B cell (primary cell): ENCODE measurements around the gene HBS1L. TPM values are rescaled to one million over a fixed set of nuclear protein-coding genes. Genes with fewer than 3 reads are reported as not detected.

Experiments
- ATAC-seq: fragments of 200-7000 bp; cut with Tn5 transposase; one replicate; pipeline ENCODE4 v1.10.0; 2021; ENCODE audit warnings: low read depth, mild to moderate bottlenecking, moderate number of reproducible peaks, moderate library complexity
- CTCF ChIA-PET: fragments of 350-600 bp; sonication (Branson Sonifier 250); formaldehyde crosslinking; loops from one replicate; lab custom pipeline; 2021; ENCODE audit warnings: antibody characterized with exemption, inconsistent platforms; lab: Charles Lee
- POLR2A ChIA-PET: fragments of 350-600 bp; sonication (Branson Sonifier 250); formaldehyde crosslinking; loops from one replicate; lab custom pipeline; 2021; ENCODE audit warnings: antibody characterized with exemption; lab: Charles Lee
- DNase-seq: peaks from one replicate; pipeline ENCODE4 v3.0.0; 2013
- H2AFZ ChIP-seq: 2 replicates; pipeline ENCODE4 v1.6.1; 2012; ENCODE audit warnings: mild to moderate bottlenecking, low read depth, low read length; ENCODE audit not compliant: insufficient read depth, poor library complexity, severe bottlenecking
- H3K27ac ChIP-seq, 2 donors: 1 replicate in 1 of 2; 2 replicates in 1 of 2; pipeline ENCODE4 v1.5.1; 2012 to 2013; ENCODE audit warnings: low read length in 2 of 2, mild to moderate bottlenecking in 2 of 2, moderate library complexity in 1 of 2
- H3K27me3 ChIP-seq, 4 experiments: fragments of 200-600 bp in 1 of 4; sonication (generic) in 1 of 4; replicated peaks in 1 of 4; 1 replicate in 2 of 4; 2 replicates in 2 of 4; pipeline versions ENCODE4 v1.6.1 to v1.7.0; 2013 to 2016; ENCODE audit warnings: low read length in 3 of 4, mild to moderate bottlenecking in 2 of 4, mixed read lengths in 1 of 4, moderate library complexity in 1 of 4; ENCODE audit not compliant: insufficient read depth in 4 of 4, control insufficient read depth in 3 of 4; ENCODE audit errors: control extremely low read depth in 1 of 4
- H3K36me3 ChIP-seq, 2 experiments: replicated peaks in 1 of 2; 1 replicate in 1 of 2; 2 replicates in 1 of 2; pipeline versions ENCODE4 v1.6.1 to v1.7.1; 2013; ENCODE audit warnings: low read length in 1 of 2; ENCODE audit not compliant: insufficient read depth in 2 of 2, control insufficient read depth in 1 of 2; ENCODE audit errors: control extremely low read depth in 1 of 2, extremely low read depth in 1 of 2
- H3K4me1 ChIP-seq, 2 donors: fragments of 200-600 bp in 1 of 2; sonication (generic) in 1 of 2; 1 replicate in 1 of 2; 2 replicates in 1 of 2; pipeline versions ENCODE4 v1.5.1 to v1.6.1; 2013 to 2017; ENCODE audit warnings: low read length in 2 of 2; ENCODE audit not compliant: control insufficient read depth in 2 of 2, insufficient read depth in 2 of 2
- H3K4me2 ChIP-seq: replicated peaks from 2 replicates; pipeline ENCODE3; 2012; ENCODE audit warnings: mild to moderate bottlenecking, low read depth, low read length; ENCODE audit not compliant: poor library complexity, severe bottlenecking
- H3K4me3 ChIP-seq, 5 experiments: fragments of 200-600 bp in 1 of 5; sonication (generic) in 1 of 5; 1 replicate in 3 of 5; 2 replicates in 2 of 5; pipeline versions ENCODE4 v1.5.1 to v1.7.0; 2011 to 2016; ENCODE audit warnings: low read length in 4 of 5, mild to moderate bottlenecking in 4 of 5, low read depth in 2 of 5, control low read depth in 1 of 5, moderate library complexity in 1 of 5; ENCODE audit not compliant: insufficient read depth in 1 of 5; ENCODE audit errors: control extremely low read depth in 1 of 5, extremely low read depth in 1 of 5
- H3K79me2 ChIP-seq: fragments of 200-600 bp; sonication (generic); one replicate; pipeline ENCODE4 v1.6.0; 2016; ENCODE audit warnings: low read length; ENCODE audit not compliant: control insufficient read depth, insufficient read depth
- H3K9ac ChIP-seq: fragments of 200-600 bp; sonication (generic); 2 replicates; pipeline ENCODE4 v1.6.1; 2017; ENCODE audit warnings: mild to moderate bottlenecking, low read length, moderate library complexity
- H3K9me3 ChIP-seq, 3 donors: one replicate each; pipeline versions ENCODE4 v1.6.1 to v1.7.1; 2013; ENCODE audit warnings: low read length in 2 of 3; ENCODE audit not compliant: control insufficient read depth in 2 of 3, insufficient read depth in 1 of 3; ENCODE audit errors: control extremely low read depth in 1 of 3
- H4K20me1 ChIP-seq: 2 replicates; pipeline ENCODE4 v1.6.0; 2012; ENCODE audit warnings: mild to moderate bottlenecking, low read length; ENCODE audit not compliant: insufficient read depth, control insufficient read depth, poor library complexity, severe bottlenecking
- H3K27ac Mint-ChIP-seq: one replicate; pipeline ENCODE4 v1.8.0; 2021; ENCODE audit warnings: mixed read lengths
- H3K27me3 Mint-ChIP-seq: one replicate; pipeline ENCODE4 v1.8.0; 2021; ENCODE audit warnings: mixed read lengths
- H3K4me1 Mint-ChIP-seq: one replicate; pipeline ENCODE4 v1.8.0; 2021; ENCODE audit warnings: mixed read lengths
- H3K4me3 Mint-ChIP-seq: one replicate; pipeline ENCODE4 v1.8.0; 2021; ENCODE audit warnings: mixed read lengths
- H3K9me3 Mint-ChIP-seq: one replicate; pipeline ENCODE4 v1.8.0; 2022; ENCODE audit warnings: mixed read lengths; ENCODE audit not compliant: insufficient read depth
- CTCF ChIP-seq: fragments of 200-600 bp; IDR thresholded peaks from one replicate; pipeline ENCODE4 v1.8.0; 2022; ENCODE audit warnings: antibody characterized with exemption, mild to moderate bottlenecking
- EZH2 ChIP-seq: IDR thresholded peaks from 2 replicates; pipeline ENCODE4 v1.6.1; 2012; ENCODE audit warnings: borderline replicate concordance, low read depth, mild to moderate bottlenecking, moderate library complexity, low read length; ENCODE audit not compliant: insufficient read depth, poor library complexity, severe bottlenecking
- WGBS: methylation state at CpG from one replicate; pipeline ENCODE4 v1.1.5; 2013; ENCODE audit warnings: missing lambda C conversion rate; ENCODE audit not compliant: insufficient coverage; 5-methylcytosine and 5-hydroxymethylcytosine counted together
- intact Hi-C: fragments of 100-400 bp; cut with micrococcal nuclease; formaldehyde crosslinking; loops from one replicate; pipeline ENCODE4 v1.10.0; 2022
- polyA plus RNA-seq: library from polyadenylated mRNA; depleted of rRNA; stranded (reverse); fragments of >200 nt; gene quantifications from 2 replicates; pipeline ENCODE4 v1.2.3, GENCODE V29; 2012
- total RNA-seq, 2 donors: library from RNA; stranded (reverse); fragments of 120-200 nt in 1 of 2; gene quantifications; 1 replicate in 1 of 2; 2 replicates in 1 of 2; pipeline versions ENCODE4 v1.2.3 to v1.2.4, GENCODE V29; 2013 to 2022

Gene HBS1L
- total and polyA plus RNA-seq, 2 donors (not counting 1 experiment from before 2014, with no cell fraction given) = 10.3 to 58.2 TPM

GRCh38 chr6:134943522-134944111 lies 111.0 kb downstream of the HBS1L start:
- Histone ChIP-seq H3K27me3 (no peaks in the 10 kb centered on the region), H3K9ac (no peak overlapping the region), H3K27ac (no peak overlapping the region), H4K20me1 (no peaks in the 10 kb centered on the region), H3K9me3 (peaks cover 0 to 3% (median 0%) of the 10 kb centered on the region in 3 donors), H3K4me2 (no peak overlapping the region), H2AFZ (no peak overlapping the region), H3K4me3 (no peak overlapping the region), H3K79me2 (no peaks in the 10 kb centered on the region), H3K4me1 (peaks cover 5 to 6% of the 10 kb centered on the region in 2 donors), H3K36me3 (no peaks in the 10 kb centered on the region)
- 98% methylated on average over 5 of the region's 9 CpGs for WGBS
- CTCF ChIA-PET = interaction anchor here (0.6 to 7.7 kb wide), 2 partner anchors 820 to 851 kb away, joined by 3 to 110 read pairs; no protein-coding TSS in a partner anchor
- no peaks in the 10 kb centered on the region for H3K4me1 Mint-ChIP-seq
- DNase-seq = no peak
- intact Hi-C loops = no loop called here
- no peak overlapping the region for H3K27ac Mint-ChIP-seq
- POLR2A ChIA-PET = no interaction called here
- H3K4me3 Mint-ChIP-seq = no peak overlapping the region
- no peaks in the 10 kb centered on the region for H3K9me3 Mint-ChIP-seq
- no peak for ATAC-seq
- TF ChIP-seq CTCF (no peak), EZH2 (no peak)
- H3K27me3 Mint-ChIP-seq = no peaks in the 10 kb centered on the region

GRCh38 chr6:134938896-134939295 lies 115.7 kb downstream of the HBS1L start:
- Histone ChIP-seq H3K27me3 (no peaks in the 10 kb centered on the region), H3K79me2 (no peaks in the 10 kb centered on the region), H2AFZ (no peak overlapping the region), H3K4me2 (no peak overlapping the region), H3K36me3 (no peaks in the 10 kb centered on the region), H3K9me3 (no peaks in the 10 kb centered on the region), H3K9ac (no peak overlapping the region), H3K4me3 (no peak overlapping the region), H3K27ac (no peak overlapping the region), H3K4me1 (peaks cover 5 to 6% of the 10 kb centered on the region in 2 donors), H4K20me1 (no peaks in the 10 kb centered on the region)
- H3K9me3 Mint-ChIP-seq = no peaks in the 10 kb centered on the region
- ChIA-PET POLR2A (interaction anchor here (0.6 kb wide), 1 partner anchor 90 kb away, joined by 4 read pairs; no protein-coding TSS in a partner anchor), CTCF (interaction anchor here (0.8 to 7.7 kb wide), 10 partner anchors 10 to 1014 kb away, joined by 3 to 110 read pairs (median 14); no protein-coding TSS in a partner anchor)
- H3K27ac Mint-ChIP-seq = no peak overlapping the region
- no peak for TF ChIP-seq CTCF
- no peak for TF ChIP-seq EZH2
- ATAC-seq (no peak), DNase-seq (peak; percentile 38)
- H3K27me3 Mint-ChIP-seq = no peaks in the 10 kb centered on the region
- H3K4me1 Mint-ChIP-seq = no peaks in the 10 kb centered on the region
- no peak overlapping the region for H3K4me3 Mint-ChIP-seq
- intact Hi-C loops = no loop called here
- 15% methylated on average over 3 of the region's 5 CpGs for WGBS
